OCI-LY3 (cell line): ENCODE results near the gene ABHD17A.

ENCODE experiments used
- H2AFZ ChIP-seq: fragments of 200-600, 300-600 bp; shearing (Covaris generic); 2 replicates; pipeline ENCODE4 v1.6.0; 2014; ENCODE audit warnings: antibody characterized with exemption, low read depth, low read length
- H3K27ac ChIP-seq: fragments of 200-600, 300-600 bp; sonication (generic); 2 replicates; pipeline ENCODE4 v1.5.1; 2014; ENCODE audit warnings: mild to moderate bottlenecking, low read length, moderate library complexity, mixed read lengths
- H3K27me3 ChIP-seq: fragments of 200-600, 300-600 bp; sonication (generic); 2 replicates; pipeline ENCODE4 v1.6.1; 2014; ENCODE audit warnings: low read depth, low read length, mixed read lengths
- H3K36me3 ChIP-seq: fragments of 200-600, 300-600 bp; sonication (generic); replicated peaks from 2 replicates; pipeline ENCODE3; 2014; ENCODE audit warnings: low read depth, low read length, mixed read lengths
- H3K4me1 ChIP-seq: fragments of 300-600, 200-600 bp; sonication (generic); 2 replicates; pipeline ENCODE4 v1.6.1; 2014; ENCODE audit warnings: low read length, mixed read lengths
- H3K4me2 ChIP-seq: fragments of 200-600, 300-600 bp; sonication (generic); 2 replicates; pipeline ENCODE4 v1.6.1; 2014; ENCODE audit warnings: low read length, mixed read lengths
- H3K4me3 ChIP-seq: fragments of 300-600, 200-600 bp; sonication (generic); 2 replicates; pipeline ENCODE4 v1.5.1; 2014; ENCODE audit warnings: antibody characterized with exemption, mild to moderate bottlenecking, low read length, moderate library complexity
- H3K79me2 ChIP-seq: fragments of 300-600, 200-600 bp; shearing (Covaris generic); 2 replicates; pipeline ENCODE4 v1.6.1; 2014; ENCODE audit warnings: mild to moderate bottlenecking, low read length, mixed read lengths
- H3K9ac ChIP-seq: fragments of 300-600, 200-600 bp; shearing (Covaris generic); 2 replicates; pipeline ENCODE4 v1.6.0; 2014; ENCODE audit warnings: mild to moderate bottlenecking, low read length, moderate library complexity
- H3K9me3 ChIP-seq: fragments of 200-600, 300-600 bp; shearing (Covaris generic); 2 replicates; pipeline ENCODE4 v1.6.1; 2014; ENCODE audit warnings: low read length, mixed read lengths; ENCODE audit not compliant: insufficient read depth
- H4K20me1 ChIP-seq: fragments of 200-600, 300-600 bp; sonication (generic); 2 replicates; pipeline ENCODE4 v1.6.1; 2016; ENCODE audit warnings: low read length, mixed read lengths; ENCODE audit not compliant: insufficient read depth
- CTCF ChIP-seq: fragments of 200-600, 300-600 bp; sonication (generic); IDR thresholded peaks from 2 replicates; pipeline ENCODE4 v1.5.1; 2014; ENCODE audit warnings: antibody characterized with exemption, low read length, low read depth
- EZH2phosphoT487 ChIP-seq: fragments of 200-600 bp; shearing (Covaris generic); IDR thresholded peaks from 2 replicates; pipeline ENCODE4 v1.6.1; 2018; ENCODE audit warnings: antibody characterized with exemption, mixed run types, low read depth

ABHD17A gene

GRCh38 chr19:1833540-1833939 is 51.8 kb downstream of the ABHD17A start:
- Histone ChIP-seq H3K27ac (no peak overlapping the region), H4K20me1 (peaks cover 65% of the 10 kb centered on the region), H3K9ac (no peak overlapping the region), H3K9me3 (no peaks in the 10 kb centered on the region), H3K4me1 (peaks cover 4% of the 10 kb centered on the region), H3K36me3 (peaks cover 9% of the 10 kb centered on the region), H3K4me3 (no peak overlapping the region), H3K79me2 (peaks cover 84% of the 10 kb centered on the region), H3K4me2 (no peak overlapping the region), H3K27me3 (no peaks in the 10 kb centered on the region), H2AFZ (no peak overlapping the region)
- no peak for TF ChIP-seq CTCF
- no peak for TF ChIP-seq EZH2phosphoT487

GRCh38 chr19:1832046-1832663 is 53.1 kb downstream of the ABHD17A start:
- H3K9ac ChIP-seq: no peak overlapping the region
- H3K27me3 ChIP-seq: no peaks in the 10 kb centered on the region
- no peak overlapping the region for H3K27ac ChIP-seq
- H2AFZ ChIP-seq: no peak overlapping the region
- peaks cover 9% of the 10 kb centered on the region for H3K36me3 ChIP-seq
- H3K4me3 ChIP-seq: no peak overlapping the region
- H4K20me1 ChIP-seq: peaks cover 54% of the 10 kb centered on the region
- TF ChIP-seq EZH2phosphoT487 (no peak), CTCF (no peak)
- no peak overlapping the region for H3K4me2 ChIP-seq
- no peaks in the 10 kb centered on the region for H3K4me1 ChIP-seq
- peaks cover 73% of the 10 kb centered on the region for H3K79me2 ChIP-seq
- no peaks in the 10 kb centered on the region for H3K9me3 ChIP-seq

- Histone ChIP-seq H3K4me3 (no peak overlapping the region), H3K36me3 (peaks cover 9% of the 10 kb centered on the region), H3K4me1 (no peaks in the 10 kb centered on the region), H4K20me1 (peaks cover 49% of the 10 kb centered on the region), H3K79me2 (peaks cover 61% of the 10 kb centered on the region), H3K9ac (no peak overlapping the region), H3K9me3 (no peaks in the 10 kb centered on the region), H3K27me3 (no peaks in the 10 kb centered on the region), H2AFZ (no peak overlapping the region), H3K27ac (no peak overlapping the region), H3K4me2 (no peak overlapping the region)
- TF ChIP-seq EZH2phosphoT487 (no peak), CTCF (no peak)
These were observed 54.3 kb downstream of the ABHD17A start for GRCh38 chr19:1830978-1831377.

GRCh38 chr19:1830568-1830967 is 54.7 kb downstream of the ABHD17A start:
- H3K9ac ChIP-seq: no peak overlapping the region
- no peak for TF ChIP-seq CTCF
- TF ChIP-seq EZH2phosphoT487: no peak
- H3K4me2 ChIP-seq: no peak overlapping the region
- H3K27me3 ChIP-seq: no peaks in the 10 kb centered on the region
- no peak overlapping the region for H3K4me3 ChIP-seq
- no peak overlapping the region for H3K27ac ChIP-seq
- peaks cover 12% of the 10 kb centered on the region for H3K36me3 ChIP-seq
- peaks cover 49% of the 10 kb centered on the region for H4K20me1 ChIP-seq
- H3K9me3 ChIP-seq: no peaks in the 10 kb centered on the region
- H3K4me1 ChIP-seq: no peaks in the 10 kb centered on the region
- no peak overlapping the region for H2AFZ ChIP-seq
- peaks cover 57% of the 10 kb centered on the region for H3K79me2 ChIP-seq
